NCI-H1436 (cell line): ENCODE data around the gene HNF1A.
A peak's percentile ranks its signal among the peaks of the same experiment; 100 is the strongest.

Source experiments
- DNase-seq: peaks from one replicate; lab custom pipeline; 2025; lab: John Stamatoyannopoulos, UW

Gene HNF1A

DNA sequence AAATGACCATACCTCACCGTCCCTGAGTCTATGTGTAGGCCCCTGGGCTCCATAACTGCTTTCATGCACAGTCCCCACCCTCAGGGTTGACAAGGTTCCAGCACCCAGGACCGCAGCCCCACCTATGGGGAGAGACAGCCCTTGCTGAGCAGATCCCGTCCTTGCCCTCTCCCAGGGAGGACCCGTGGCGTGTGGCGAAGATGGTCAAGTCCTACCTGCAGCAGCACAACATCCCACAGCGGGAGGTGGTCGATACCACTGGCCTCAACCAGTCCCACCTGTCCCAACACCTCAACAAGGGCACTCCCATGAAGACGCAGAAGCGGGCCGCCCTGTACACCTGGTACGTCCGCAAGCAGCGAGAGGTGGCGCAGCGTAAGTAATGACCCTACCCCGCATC, 10.3 kb downstream of the HNF1A start:
- no peak for DNase-seq

GRCh38 chr12:120989687-120990086, 11.3 kb downstream of the HNF1A start:
- no peak for DNase-seq

DNA sequence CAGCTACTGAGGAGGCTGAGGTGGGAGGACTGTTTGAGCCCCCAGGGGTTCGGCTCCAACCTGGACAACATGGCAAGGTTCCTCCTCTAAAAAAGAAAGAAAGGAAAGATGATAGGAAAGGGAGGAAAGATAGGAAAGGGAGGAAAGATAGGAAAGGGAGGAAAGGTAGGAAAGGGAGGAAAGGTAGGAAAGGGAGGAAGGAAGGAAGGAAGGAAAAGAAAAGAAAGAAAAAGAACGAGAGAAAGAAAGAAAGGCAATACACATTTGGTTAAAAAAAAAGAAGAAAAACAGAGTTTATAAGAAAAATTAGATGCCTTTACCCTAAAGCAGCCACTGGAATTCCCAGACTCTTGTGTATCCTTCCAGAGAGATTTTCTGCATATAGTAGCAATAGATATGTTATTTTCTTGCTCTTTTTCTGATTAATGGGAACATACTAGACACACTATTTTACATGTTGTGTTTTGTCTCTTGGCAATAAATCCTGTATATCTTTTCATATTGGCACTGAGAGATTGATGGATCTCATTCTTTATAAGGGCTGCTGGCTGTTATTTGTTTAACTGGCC, 12.2 kb downstream of the HNF1A start:
- no peak for DNase-seq

- no peak for DNase-seq
Observed at GRCh38 chr12:120991965-120992364, 13.6 kb downstream of the HNF1A start.

- DNase-seq, result no peak
Observed at GRCh38 chr12:120992989-120993388, 14.6 kb downstream of the HNF1A start.

DNA sequence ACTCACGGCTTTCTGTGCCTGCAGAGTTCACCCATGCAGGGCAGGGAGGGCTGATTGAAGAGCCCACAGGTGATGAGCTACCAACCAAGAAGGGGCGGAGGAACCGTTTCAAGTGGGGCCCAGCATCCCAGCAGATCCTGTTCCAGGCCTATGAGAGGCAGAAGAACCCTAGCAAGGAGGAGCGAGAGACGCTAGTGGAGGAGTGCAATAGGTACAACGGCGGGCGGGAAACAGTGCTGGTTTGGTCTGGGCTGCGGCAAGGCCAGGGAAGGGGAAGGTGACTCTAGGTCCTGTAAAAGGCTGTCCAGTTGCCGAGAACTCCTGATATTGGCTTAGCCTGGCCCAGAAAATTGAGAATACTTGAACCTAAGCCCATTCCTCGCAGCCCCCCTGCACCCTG, 15.2 kb downstream of the HNF1A start:
- no peak for DNase-seq

- DNase-seq, result no peak
Observed at GRCh38 chr12:120994059-120994458, 15.7 kb downstream of the HNF1A start.

DNA sequence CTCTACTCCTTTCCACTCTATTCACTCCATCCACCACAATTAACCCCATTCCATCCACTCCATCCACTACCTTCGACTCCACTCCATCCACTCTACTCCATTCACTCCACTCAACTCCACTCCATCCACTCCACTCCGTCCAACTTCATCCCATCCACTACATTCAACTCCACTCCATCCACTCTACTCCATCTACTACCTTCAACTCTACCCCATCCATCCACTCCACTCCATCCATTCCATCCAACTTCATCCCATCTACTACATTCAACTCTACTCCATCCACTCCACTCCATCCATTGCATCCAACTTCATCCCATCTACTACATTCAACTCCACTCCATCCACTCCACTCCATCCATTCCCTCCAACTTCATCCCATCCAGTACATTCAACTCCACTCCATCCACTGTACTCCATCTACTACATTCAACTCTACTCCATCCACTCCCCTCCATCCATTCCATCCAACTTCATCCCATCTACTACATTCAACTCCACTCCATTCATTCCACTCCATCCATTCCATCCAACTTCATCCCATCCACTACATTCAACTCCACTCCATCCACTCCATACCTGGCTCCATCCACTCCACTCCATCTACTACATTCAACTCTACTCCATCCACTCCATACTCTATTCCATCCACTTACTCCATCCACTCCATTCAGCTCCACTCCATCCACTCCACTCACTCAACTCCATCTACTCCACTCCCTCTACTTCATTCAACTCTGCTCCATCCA, 16.4 kb downstream of the HNF1A start:
- DNase-seq, result no peak

DNA sequence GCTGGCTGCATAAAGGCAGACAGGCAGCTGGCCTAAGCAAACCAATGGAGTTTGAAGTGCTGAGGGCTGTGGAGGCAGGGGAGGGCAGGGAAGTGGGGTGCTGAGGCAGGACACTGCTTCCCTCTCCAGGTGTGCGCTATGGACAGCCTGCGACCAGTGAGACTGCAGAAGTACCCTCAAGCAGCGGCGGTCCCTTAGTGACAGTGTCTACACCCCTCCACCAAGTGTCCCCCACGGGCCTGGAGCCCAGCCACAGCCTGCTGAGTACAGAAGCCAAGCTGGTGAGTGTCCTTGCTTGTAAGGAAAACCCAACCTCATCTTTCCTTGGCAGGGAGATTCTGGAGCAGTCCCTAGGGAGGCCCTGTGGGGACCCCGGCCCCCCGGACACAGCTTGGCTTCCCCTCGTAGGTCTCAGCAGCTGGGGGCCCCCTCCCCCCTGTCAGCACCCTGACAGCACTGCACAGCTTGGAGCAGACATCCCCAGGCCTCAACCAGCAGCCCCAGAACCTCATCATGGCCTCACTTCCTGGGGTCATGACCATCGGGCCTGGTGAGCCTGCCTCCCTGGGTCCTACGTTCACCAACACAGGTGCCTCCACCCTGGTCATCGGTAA, 17.9 kb downstream of the HNF1A start:
- DNase-seq, result no peak

- no peak for DNase-seq
Observed at GRCh38 chr12:120997448-120997847, 19.1 kb downstream of the HNF1A start.

GRCh38 chr12:120998435-120998834, 20.1 kb downstream of the HNF1A start:
- DNase-seq, result no peak

DNA sequence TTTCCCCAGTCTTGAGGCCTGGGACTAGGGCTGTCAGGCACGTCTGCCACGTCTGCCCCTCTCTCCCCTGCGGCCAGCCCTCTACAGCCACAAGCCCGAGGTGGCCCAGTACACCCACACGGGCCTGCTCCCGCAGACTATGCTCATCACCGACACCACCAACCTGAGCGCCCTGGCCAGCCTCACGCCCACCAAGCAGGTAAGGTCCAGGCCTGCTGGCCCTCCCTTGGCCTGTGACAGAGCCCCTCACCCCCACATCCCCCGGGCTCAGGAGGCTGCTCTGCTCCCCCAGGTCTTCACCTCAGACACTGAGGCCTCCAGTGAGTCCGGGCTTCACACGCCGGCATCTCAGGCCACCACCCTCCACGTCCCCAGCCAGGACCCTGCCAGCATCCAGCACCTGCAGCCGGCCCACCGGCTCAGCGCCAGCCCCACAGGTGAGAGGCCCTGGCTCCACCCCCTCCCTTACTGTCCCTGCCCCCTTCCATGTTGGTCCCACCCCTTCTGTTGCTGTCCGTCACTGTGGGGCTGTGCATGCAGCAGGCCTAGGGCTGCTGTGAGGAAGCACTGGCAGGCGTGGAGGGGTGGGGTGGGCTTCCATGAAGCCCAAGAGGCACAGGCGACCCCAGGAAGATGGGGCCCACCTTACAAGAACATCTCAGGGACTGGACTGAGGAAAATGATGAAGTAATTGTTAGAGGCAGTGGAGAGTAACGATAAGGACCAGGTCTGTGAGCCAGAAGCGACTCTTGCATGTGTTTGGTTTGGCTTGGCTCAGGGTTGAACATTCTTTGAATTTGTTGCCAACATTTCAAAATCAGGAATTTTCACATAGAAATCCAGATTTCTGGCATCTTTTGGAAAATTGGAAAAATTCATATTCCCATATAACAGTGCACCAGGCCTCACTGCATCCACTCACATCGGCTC, 21.1 kb downstream of the HNF1A start:
- DNase-seq, result no peak

DNA sequence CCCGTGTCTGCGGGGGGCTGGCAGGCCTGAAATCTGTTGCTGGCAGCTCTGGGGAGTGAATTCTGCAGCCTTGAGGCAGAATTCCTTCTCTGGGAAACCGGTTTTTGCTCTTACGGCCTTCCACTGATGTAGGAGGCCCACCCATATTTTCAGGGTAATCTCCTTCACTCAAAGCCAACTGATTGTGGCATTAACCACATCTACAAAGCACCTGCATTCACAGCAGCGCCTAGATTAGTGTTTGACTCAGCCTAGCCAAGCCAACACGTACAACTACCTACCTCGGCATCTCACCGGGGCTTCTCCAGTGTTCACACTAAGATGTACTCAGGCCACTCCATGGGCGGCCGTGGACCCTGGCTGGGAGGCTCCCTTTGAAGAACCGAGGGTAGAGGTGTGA, 22.2 kb downstream of the HNF1A start:
- DNase-seq, result no peak

GRCh38 chr12:121001060-121001459, 22.7 kb downstream of the HNF1A start:
- DNase-seq, result no peak

- DNase-seq, result no peak
Observed at GRCh38 chr12:121001841-121002483, 23.6 kb downstream of the HNF1A start.

DNA sequence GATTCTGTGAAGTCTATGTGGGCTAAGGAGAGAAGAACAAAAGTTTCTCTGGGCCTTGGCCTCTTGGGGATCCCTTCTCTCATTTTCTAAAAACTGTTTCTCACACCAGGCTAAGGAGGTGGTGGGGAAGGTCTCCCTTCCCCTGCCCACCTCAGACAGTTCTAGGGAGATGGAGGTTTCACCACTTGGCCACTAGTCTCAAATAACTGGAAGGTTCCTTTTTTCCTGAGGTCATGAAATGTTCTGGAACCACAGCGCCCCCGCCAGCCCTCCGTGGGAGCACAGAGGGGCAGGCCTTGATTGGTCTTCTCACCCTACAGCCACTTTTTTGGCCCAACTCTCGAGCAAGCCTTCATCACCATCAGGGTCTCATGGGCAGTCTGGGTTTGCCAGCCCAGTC, 25.3 kb downstream of the HNF1A start:
- no peak for DNase-seq

DNA sequence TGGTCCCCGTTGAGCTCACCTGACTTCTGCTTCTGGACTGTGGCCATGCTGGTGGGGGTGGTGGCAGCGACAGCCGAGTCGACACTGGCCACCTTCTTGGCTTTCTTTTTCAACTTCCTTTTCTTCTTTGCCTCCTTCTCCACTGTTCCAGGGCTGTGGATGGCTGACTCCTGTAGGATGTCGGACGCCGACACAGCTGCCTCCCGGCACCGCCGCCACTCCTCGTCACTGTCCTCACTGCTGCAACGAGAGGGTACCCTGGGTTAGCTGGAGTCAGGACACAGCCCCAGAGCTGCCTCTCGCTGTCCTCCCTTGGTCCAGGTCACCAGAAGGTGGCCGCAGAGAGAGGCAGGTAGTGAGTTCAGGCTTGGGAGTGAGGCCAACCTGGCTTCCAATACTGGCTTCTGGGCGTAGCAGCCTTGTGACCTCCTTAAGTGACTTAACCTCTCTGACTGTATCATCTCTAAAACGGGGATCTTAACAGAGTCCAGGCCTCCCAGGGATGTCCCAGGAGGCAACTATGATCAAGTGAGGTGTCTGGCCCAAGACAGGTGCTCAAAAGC, 26.0 kb downstream of the HNF1A start:
- no peak for DNase-seq

DNA sequence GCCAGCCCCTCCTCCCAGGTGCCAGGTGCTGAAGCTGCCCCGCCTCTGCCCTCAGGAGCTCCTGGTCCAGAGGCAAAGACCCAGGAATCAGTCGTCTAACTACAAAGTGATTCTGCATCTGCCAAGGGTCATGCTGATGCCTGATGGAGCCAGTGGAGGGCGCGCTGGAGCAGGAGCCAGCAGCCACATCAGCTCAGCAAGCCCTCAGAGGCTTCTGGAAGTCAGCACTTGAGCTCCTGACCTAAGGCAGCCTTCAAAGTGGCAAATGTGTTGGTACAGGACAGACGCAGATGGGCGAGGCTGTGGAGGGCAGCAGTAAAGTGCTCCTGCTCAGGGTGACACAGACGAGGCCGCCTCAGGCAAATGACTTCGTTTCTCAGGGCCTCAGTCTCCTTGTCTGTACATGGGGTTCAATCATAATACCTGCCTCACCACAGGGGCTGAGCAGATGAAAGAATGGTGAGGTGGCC, 27.0 kb downstream of the HNF1A start:
- peak; percentile 15 for DNase-seq

DNA sequence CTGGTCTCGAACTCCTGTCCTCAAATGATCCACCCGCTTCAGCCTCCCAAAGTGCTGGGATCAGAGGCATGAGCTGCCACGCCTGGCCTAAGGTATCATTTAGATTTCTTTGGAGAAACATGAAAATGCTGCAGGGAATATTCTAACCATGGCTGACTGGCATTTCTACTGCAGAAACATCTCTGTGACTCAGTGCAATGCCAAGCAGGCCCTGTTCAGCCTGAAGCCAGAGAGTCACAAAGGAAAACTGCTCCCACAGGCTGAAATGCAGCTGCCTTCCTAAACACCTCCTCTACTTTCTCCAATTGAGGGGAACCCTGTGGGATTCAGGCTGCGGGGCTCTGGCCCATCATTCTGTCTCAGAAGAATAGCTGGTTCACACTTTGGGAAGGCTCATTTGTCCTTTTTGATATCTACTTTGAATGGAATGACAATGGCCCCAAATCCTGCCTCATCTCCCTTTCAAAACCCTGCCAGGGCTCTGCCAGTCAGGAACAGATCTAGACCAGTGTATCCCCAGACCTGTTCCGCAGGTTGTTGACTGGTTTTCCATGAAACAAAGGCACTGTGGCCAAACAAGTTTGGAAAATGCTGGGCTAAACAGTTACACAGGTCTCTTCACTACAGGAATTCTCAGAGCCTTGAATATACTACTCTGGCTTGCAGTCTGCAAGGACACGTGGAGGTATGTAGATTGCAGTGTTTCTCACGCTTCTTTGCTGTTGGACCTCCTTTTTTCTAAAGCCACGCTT, 30.2 kb downstream of the HNF1A start:
- no peak for DNase-seq

DNA sequence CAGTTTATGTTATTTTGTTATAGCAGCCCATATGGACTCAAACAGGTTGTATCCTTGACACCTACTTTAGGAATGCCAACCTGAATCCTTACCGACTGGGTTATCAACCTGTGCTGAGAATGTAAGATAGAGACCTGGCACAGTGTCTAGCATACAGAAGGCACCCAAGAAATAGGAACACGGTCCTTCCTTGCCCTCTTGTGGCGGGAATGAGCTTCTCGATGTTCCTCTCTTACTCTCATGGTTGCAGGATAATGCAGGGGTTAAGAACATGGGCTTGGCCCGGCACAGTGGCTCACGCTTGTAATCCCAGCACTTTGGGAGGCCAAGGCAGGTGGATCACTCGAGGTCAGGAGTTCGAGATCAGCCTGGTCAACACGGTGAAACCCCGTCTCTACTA, 31.4 kb downstream of the HNF1A start:
- DNase-seq, result no peak

- DNase-seq, result no peak
Observed at GRCh38 chr12:121010860-121011259, 32.5 kb downstream of the HNF1A start.
